HG03175 (cell line): ENCODE data around the gene SERPINA1.
"Not testable (repeated sequence)": the region's sequence is repeated elsewhere in the genome, so short reads cannot be mapped to it uniquely, and the experiment has no call there.

ENCODE experiments used
- ATAC-seq: cut with Tn5 transposase; IDR thresholded peaks from one replicate; pipeline ENCODE4 v1.9.1; 2021; ENCODE audit warnings: mild to moderate bottlenecking, moderate library complexity; ENCODE audit not compliant: unreplicated experiment

The SERPINA1 gene

GRCh38 chr14:94372021-94372605 is 16.3 kb downstream of the SERPINA1 start:
- ATAC-seq, result no peak

- no peak for ATAC-seq
These were observed 17.9 kb downstream of the SERPINA1 start for GRCh38 chr14:94370524-94370910.

GRCh38 chr14:94369766-94370523 is 18.5 kb downstream of the SERPINA1 start:
- not testable (repeated sequence) for ATAC-seq

- ATAC-seq, result no peak
These were observed 19.4 kb downstream of the SERPINA1 start for GRCh38 chr14:94368956-94369355.

- no peak for ATAC-seq
These were observed 20.2 kb downstream of the SERPINA1 start for GRCh38 chr14:94368243-94368590.

- no peak for ATAC-seq
These were observed 20.8 kb downstream of the SERPINA1 start for GRCh38 chr14:94367347-94368242.

GRCh38 chr14:94366146-94366915 is 22.1 kb downstream of the SERPINA1 start, which contains the start of gene SERPINA2:
SERPINA2 (minus strand) TSS chr14:94366698.
- no peak for ATAC-seq

- no peak for ATAC-seq
These were observed 22.8 kb downstream of the SERPINA1 start for GRCh38 chr14:94365624-94366023.

- ATAC-seq, result no peak
These were observed 23.4 kb downstream of the SERPINA1 start for GRCh38 chr14:94364964-94365363.

GRCh38 chr14:94364037-94364436 is 24.4 kb downstream of the SERPINA1 start:
- no peak for ATAC-seq

- no peak for ATAC-seq
These were observed 25.2 kb downstream of the SERPINA1 start for GRCh38 chr14:94363151-94363624.

GRCh38 chr14:94362614-94363133 is 25.7 kb downstream of the SERPINA1 start:
- no peak for ATAC-seq

GRCh38 chr14:94361682-94362081 is 26.7 kb downstream of the SERPINA1 start:
- no peak for ATAC-seq

GRCh38 chr14:94360945-94361565 is 27.3 kb downstream of the SERPINA1 start:
- ATAC-seq, result no peak

GRCh38 chr14:94357166-94357565 is 31.2 kb downstream of the SERPINA1 start:
- ATAC-seq, result no peak

GRCh38 chr14:94356379-94357056 is 31.9 kb downstream of the SERPINA1 start:
- no peak for ATAC-seq

- no peak for ATAC-seq
These were observed 33.1 kb downstream of the SERPINA1 start for GRCh38 chr14:94355191-94355794.

GRCh38 chr14:94354638-94355185 is 33.7 kb downstream of the SERPINA1 start:
- ATAC-seq, result no peak

- not testable (repeated sequence) for ATAC-seq
These were observed 34.2 kb downstream of the SERPINA1 start for GRCh38 chr14:94354190-94354589.
